Esophagus muscularis mucosa (tissue), 4 donors: ENCODE measurements around the gene ARID1B. TPM values are rescaled to one million over a fixed set of nuclear protein-coding genes. Genes with fewer than 3 reads are reported as not detected.

Experiments used
- DNase-seq: peaks from one replicate; pipeline ENCODE4 v3.0.0-alpha.2; 2017; ENCODE audit errors: extremely low spot score
- H3K27ac ChIP-seq, 4 donors: fragments of 200-600 bp; sonication (generic); replicated peaks in 1 of 4; 1 replicate in 3 of 4; 2 replicates in 1 of 4; pipeline ENCODE4 v1.5.1; 2016 to 2019; ENCODE audit warnings: mild to moderate bottlenecking in 1 of 4
- H3K27me3 ChIP-seq, 4 donors: fragments of 200-600 bp; sonication (generic); one replicate each; pipeline versions ENCODE4 v1.5.1 to v1.6.0; 2016 to 2019
- H3K36me3 ChIP-seq, 4 donors: fragments of 200-600 bp; sonication (generic); one replicate each; pipeline ENCODE4 v1.5.1; 2016 to 2019
- H3K4me1 ChIP-seq, 4 donors: fragments of 200-600 bp; sonication (generic); one replicate each; pipeline ENCODE4 v1.5.1; 2016 to 2019
- H3K4me3 ChIP-seq, 4 donors: fragments of 200-600 bp; sonication (generic); 1 replicate in 2 of 4; 2 replicates in 2 of 4; pipeline ENCODE4 v1.5.1; 2016 to 2019; ENCODE audit warnings: mild to moderate bottlenecking in 4 of 4, moderate library complexity in 1 of 4
- H3K9me3 ChIP-seq, 4 donors: fragments of 200-600 bp; sonication (generic); 1 replicate in 3 of 4; 2 replicates in 1 of 4; pipeline ENCODE4 v1.5.1; 2016 to 2019
- CTCF ChIP-seq, 3 experiments: fragments of 200-600 bp in 2 of 3; fragments of 450-650 bp in 1 of 3; sonication (generic) in 2 of 3; IDR thresholded peaks; one replicate each; pipeline ENCODE4 v1.5.1; 2017 to 2019; ENCODE audit warnings: antibody characterized with exemption in 3 of 3, mild to moderate bottlenecking in 2 of 3, moderate library complexity in 1 of 3
- EP300 ChIP-seq: sonication (generic); formaldehyde crosslinking; IDR thresholded peaks from one replicate; pipeline ENCODE4 v1.6.1; 2017; ENCODE audit warnings: antibody characterized with exemption
- POLR2A ChIP-seq: fragments of 450-650 bp; IDR thresholded peaks from one replicate; pipeline ENCODE4 v1.6.1; 2017; ENCODE audit warnings: antibody characterized with exemption, moderate library complexity, mild to moderate bottlenecking, low read depth
- POLR2AphosphoS5 ChIP-seq, 2 donors: sonication (generic); formaldehyde crosslinking; IDR thresholded peaks; one replicate each; pipeline ENCODE4 v1.6.1; 2017; ENCODE audit warnings: antibody characterized with exemption in 2 of 2
- WGBS: methylation state at CpG from one replicate; pipeline ENCODE4 v1.1.5; 2018; 5-methylcytosine and 5-hydroxymethylcytosine counted together
- intact Hi-C: fragments of 100-400 bp; cut with DNase I; formaldehyde crosslinking; loops from one replicate; pipeline ENCODE4 v1.15.1; 2023
- total RNA-seq, 4 donors: library from RNA; depleted of rRNA; stranded (reverse); fragments of >200 nt; gene quantifications; one replicate each; pipeline versions ENCODE4 v1.1.0 to v1.2.1, GENCODE V29; 2016

The ARID1B gene
- total RNA-seq, 4 donors from 2014 or later: 55.0 to 87.2 (median 72.7) TPM

- Histone ChIP-seq H3K4me3 (no peak overlapping the region), H3K36me3 (no peaks in the 10 kb centered on the region), H3K27me3 (no peaks in the 10 kb centered on the region), H3K4me1 (peaks cover 22 to 41% (median 30%) of the 10 kb centered on the region in 4 donors), H3K9me3 (no peaks in the 10 kb centered on the region), H3K27ac (peak overlapping the region; percentile 96 to 100 (median 98))
- intact Hi-C loops: loop anchor here (10.0 kb wide), 1 partner anchor 460 kb away; no protein-coding TSS in a partner anchor
- no peak for DNase-seq
- WGBS: 89% methylated on average over 3 of the region's 3 CpGs
- TF ChIP-seq POLR2AphosphoS5 (IDR thresholded peaks at IDR 0.05) (no peak), EP300 (no peak), CTCF (IDR thresholded peaks at IDR 0.05) (no peak), POLR2A (no peak)
These were observed 247.6 kb downstream of the ARID1B start for GRCh38 chr6:157024745-157025144.

GRCh38 chr6:157025437-157025836 is 248.3 kb downstream of the ARID1B start:
- DNase-seq: no peak
- H3K4me3 ChIP-seq: no peak overlapping the region
- WGBS: 75% methylated on average over 1 of the region's 1 CpG
- no peak overlapping the region for H3K27ac ChIP-seq
- intact Hi-C loops: loop anchor here (10.0 kb wide), 1 partner anchor 461 kb away; no protein-coding TSS in a partner anchor
- H3K9me3 ChIP-seq: no peaks in the 10 kb centered on the region
- H3K27me3 ChIP-seq: no peaks in the 10 kb centered on the region
- TF ChIP-seq POLR2A (no peak), EP300 (no peak), CTCF (IDR thresholded peaks at IDR 0.05) (no peak), POLR2AphosphoS5 (IDR thresholded peaks at IDR 0.05) (no peak)
- no peaks in the 10 kb centered on the region for H3K36me3 ChIP-seq
- H3K4me1 ChIP-seq: peaks cover 15 to 35% (median 25%) of the 10 kb centered on the region in 4 donors

- intact Hi-C loops: loop anchor here (10.0 kb wide), 1 partner anchor 465 kb away; no protein-coding TSS in a partner anchor
- WGBS: 94% methylated on average over 4 of the region's 4 CpGs
These were observed 253.0 kb downstream of the ARID1B start for GRCh38 chr6:157029980-157030690.

GRCh38 chr6:157030755-157031154 is 253.6 kb downstream of the ARID1B start:
- 96% methylated on average over 10 of the region's 10 CpGs for WGBS
- H3K4me3 ChIP-seq: no peak overlapping the region
- no peaks in the 10 kb centered on the region for H3K36me3 ChIP-seq
- no peak for TF ChIP-seq CTCF (IDR thresholded peaks at IDR 0.05)
- no peak for TF ChIP-seq POLR2A
- TF ChIP-seq EP300: no peak
- no peak for TF ChIP-seq POLR2AphosphoS5 (IDR thresholded peaks at IDR 0.05)
- no peak overlapping the region for H3K27ac ChIP-seq
- no peak for DNase-seq
- intact Hi-C loops: no loop called here
- H3K9me3 ChIP-seq: no peaks in the 10 kb centered on the region
- no peaks in the 10 kb centered on the region for H3K27me3 ChIP-seq
- H3K4me1 ChIP-seq: peaks cover 19 to 39% (median 32%) of the 10 kb centered on the region in 4 donors

More at GRCh38 chr6:157029980-157030690, 253.0 kb downstream of the ARID1B start:
- TF ChIP-seq EP300 (no peak), POLR2A (no peak), POLR2AphosphoS5 (IDR thresholded peaks at IDR 0.05) (no peak), CTCF (IDR thresholded peaks at IDR 0.05) (no peak)
- DNase-seq: no peak
- no peak overlapping the region for H3K4me3 ChIP-seq
- H3K4me1 ChIP-seq: peaks cover 14 to 34% (median 26%) of the 10 kb centered on the region in 4 donors
- no peaks in the 10 kb centered on the region for H3K36me3 ChIP-seq
- H3K27ac ChIP-seq: no peak overlapping the region
- H3K27me3 ChIP-seq: no peaks in the 10 kb centered on the region
- no peaks in the 10 kb centered on the region for H3K9me3 ChIP-seq
